ENCODE measurements around the gene VRK3.
"Not testable (repeated sequence)": the region's sequence is repeated elsewhere in the genome, so short reads cannot be mapped to it uniquely, and the experiment has no call there.

DNA sequence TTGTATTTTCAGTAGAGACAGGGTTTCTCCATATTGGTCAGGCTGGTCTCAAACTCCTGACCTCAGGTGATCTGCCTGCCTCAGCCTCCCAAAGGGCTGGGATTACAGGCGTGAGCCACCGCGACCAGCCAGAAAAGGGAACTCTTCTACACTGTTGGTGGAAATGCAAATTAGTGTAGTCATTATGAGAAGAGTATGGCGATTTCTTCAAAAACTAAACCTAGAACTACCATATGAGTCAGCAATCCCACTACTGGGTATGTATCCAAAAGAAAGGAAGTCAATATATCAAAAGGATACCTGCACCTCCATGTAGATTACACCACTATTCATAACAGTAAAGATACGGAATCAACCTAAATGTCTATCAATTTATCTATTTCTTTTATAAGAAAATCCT lies 80.6 kb downstream of the VRK3 start:
- TF ChIP-seq, protein P1, sequence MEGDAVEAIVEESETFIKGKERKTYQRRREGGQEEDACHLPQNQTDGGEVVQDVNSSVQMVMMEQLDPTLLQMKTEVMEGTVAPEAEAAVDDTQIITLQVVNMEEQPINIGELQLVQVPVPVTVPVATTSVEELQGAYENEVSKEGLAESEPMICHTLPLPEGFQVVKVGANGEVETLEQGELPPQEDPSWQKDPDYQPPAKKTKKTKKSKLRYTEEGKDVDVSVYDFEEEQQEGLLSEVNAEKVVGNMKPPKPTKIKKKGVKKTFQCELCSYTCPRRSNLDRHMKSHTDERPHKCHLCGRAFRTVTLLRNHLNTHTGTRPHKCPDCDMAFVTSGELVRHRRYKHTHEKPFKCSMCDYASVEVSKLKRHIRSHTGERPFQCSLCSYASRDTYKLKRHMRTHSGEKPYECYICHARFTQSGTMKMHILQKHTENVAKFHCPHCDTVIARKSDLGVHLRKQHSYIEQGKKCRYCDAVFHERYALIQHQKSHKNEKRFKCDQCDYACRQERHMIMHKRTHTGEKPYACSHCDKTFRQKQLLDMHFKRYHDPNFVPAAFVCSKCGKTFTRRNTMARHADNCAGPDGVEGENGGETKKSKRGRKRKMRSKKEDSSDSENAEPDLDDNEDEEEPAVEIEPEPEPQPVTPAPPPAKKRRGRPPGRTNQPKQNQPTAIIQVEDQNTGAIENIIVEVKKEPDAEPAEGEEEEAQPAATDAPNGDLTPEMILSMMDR (conservative IDR thresholded peaks at IDR 0.05 in 1 of 2, IDR thresholded peaks at IDR 0.05 in 1 of 2; ENCODE audit: extremely low read depth in 1 of 2, insufficient read depth in 1 of 2, low read depth in 1 of 2, low read length in 2 of 2) = not testable (repeated sequence)
- TF ChIP-seq EZH2 (IDR thresholded peaks at IDR 0.05; ENCODE audit: borderline replicate concordance, low read length) = not testable (repeated sequence)

All from mammary epithelial cell (primary cell).